Activated CD4-positive, alpha-beta T cell treated with anti-CD3 and anti-CD28 coated beads, Interleukin-2, amount 50 U/mL, for 4 hours (primary cell): ENCODE data around the gene AP3B2.
"Not testable (repeated sequence)": the region's sequence is repeated elsewhere in the genome, so short reads cannot be mapped to it uniquely, and the experiment has no call there.

Experiments used
- DNase-seq, 2 experiments: peaks; one replicate each; pipeline ENCODE4 v3.0.0-alpha.2; 2020

Gene AP3B2

DNA sequence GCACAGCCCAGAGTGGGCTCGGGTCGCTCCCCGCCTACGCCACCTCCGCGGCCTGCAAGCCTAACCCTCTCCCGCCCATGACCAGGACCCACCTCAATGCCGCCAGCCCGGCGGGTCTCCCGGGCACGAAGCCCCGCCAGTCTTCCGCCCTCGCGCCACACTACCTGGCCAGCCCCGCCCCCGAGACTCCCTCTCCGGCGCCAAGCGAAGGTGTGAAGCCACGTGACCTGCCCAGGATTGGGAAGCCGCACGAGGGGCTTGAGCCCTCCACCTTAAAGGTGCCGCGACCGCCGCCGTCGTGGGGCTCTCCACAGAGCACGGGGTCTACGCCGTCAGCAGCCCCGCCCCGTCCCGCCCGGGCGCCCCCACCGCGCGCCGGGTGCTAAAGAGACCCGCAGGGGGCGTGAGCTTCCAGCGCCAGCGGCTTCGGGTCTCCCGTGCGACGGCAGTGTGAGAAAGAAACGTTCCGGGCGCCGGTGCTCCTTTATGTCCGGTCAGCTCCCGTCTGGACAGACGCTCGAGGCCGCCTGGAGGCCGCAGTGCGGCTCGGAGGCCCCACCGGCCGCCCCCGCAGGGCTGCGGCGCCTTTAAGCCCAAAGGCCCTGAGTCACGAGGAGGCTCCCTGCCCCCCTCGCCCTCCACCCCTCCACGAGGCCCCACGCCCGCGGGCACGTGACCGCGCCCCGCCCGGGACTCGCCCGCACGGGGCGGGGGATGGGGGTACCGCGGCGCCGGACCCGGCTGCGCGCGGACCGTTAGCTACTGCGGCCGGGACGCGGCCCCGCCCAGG, 62.4 kb downstream of the AP3B2 start, which contains the start of gene CPEB1:
CPEB1 (minus strand) TSS at position 319 of the 790 bp plus-strand sequence. CDS start 18,904 bp downstream, outside the sequence.
- DNase-seq = peak; percentile 39 to 44

DNA sequence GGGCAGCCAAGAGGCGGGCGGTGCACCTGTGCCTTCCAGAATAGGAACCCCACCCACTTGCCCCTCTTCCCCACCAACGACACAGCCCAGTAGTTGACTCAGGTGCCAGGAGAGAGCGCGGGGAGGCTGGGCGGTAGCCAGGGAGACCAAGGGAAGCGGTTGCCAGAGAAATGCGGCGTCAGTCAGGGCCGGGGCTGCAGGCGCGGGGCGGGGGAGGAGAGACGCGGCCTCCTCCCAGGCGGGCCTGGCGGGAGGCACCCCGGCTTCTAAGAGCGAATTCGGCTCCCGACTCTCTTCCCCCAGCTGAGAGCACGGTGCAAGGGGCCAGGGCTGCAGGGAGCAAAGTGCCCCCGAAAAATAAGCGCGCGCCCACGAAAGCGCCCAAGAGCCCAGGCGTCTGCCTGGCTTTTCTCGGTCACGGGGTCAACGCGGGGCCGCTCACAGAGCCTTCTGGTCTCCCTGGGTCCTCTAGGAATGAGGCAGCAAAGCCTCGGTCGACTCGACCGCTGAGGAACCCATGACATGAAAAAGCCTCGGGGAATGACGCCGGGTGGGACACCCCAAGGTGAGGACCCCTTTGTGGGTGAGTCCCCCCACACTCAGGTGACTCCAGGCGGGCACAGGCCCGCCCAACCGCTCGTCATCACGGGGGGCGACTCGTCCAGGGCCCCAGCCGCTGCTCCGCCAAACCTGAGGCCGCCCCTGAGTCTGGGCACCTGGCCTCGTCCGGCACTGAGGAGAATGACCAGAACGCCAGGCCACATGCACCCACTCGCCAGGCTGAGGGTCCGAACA, 63.2 kb downstream of the AP3B2 start:
- no peak for DNase-seq

DNA sequence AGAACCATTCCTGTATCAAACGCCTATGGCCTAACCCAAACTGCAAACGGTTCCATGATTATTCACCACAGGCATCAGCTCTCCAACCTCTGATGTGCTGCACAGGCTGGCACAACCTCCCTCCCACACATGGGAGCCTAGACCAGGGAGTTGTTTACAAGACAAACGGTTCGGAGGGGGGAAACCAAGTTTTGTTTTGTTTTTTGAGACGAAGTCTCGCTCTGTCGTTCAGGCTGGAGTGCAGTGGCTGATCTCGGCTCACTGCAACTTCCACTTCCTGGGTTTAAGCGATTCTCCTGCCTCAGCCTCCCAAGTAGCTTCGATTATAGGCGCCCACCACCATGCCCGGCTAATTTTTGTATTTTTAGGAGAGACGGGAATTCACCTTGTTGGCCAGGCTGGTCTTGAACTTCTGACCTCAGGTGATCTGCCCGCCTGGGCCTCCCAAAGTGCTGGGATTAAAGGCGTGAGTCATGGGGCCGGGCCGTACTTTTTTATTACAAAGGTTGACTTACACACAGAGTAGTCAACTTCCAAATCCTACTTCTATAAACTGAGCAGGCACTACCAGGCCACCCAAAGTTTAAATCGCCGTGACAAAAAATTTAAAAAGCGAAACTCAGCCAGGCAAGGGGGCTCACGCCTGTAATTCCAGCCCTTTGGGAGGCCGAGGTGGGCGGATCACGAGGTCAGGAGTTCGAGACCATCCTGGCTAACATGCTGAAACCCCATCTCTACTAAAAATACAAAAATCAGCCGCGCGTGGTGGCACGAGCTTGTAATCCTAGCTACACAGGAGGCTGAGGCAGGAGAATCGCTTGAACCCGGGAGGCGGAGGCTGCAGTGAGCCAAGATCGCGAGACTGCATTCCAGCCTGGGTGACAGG, 64.5 kb downstream of the AP3B2 start:
- not testable (repeated sequence) for DNase-seq

DNA sequence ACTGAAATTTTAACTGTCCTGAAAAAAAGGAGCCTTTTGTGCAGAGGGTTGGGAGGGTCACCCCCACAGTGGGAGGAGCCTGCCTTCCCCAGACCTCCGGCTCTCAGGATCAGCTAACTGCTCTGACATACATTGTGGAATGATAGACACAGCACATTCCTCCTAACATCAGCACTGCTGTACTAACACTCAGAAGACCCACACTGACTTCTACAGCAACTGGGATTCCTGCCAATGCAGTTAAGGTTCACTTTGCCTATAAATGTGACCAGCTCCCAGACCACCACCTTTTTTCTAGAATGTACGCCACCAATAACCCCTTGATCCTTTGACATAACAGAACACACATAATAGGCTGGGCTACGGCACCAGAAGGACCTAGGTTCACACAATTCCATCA, 65.7 kb downstream of the AP3B2 start:
- DNase-seq = no peak

DNA sequence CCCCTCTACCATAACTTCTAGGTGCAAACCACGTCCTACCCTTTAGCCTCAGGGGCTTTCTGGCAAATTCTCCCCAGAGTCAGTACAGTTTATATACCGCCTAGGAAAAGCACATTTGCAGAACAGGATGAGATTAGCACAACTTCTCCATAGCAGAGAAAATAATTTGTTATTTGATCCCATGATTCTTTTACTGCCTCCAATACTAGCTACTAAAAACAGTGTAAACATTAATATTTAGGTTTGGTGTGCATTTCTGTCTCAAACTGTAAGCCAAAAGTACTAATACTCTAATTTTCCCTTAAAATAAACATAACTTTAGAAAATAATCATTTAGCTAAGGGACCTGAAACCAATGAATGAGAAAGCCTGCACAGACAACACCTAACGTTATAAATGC, 67.0 kb downstream of the AP3B2 start:
- DNase-seq = no peak

DNA sequence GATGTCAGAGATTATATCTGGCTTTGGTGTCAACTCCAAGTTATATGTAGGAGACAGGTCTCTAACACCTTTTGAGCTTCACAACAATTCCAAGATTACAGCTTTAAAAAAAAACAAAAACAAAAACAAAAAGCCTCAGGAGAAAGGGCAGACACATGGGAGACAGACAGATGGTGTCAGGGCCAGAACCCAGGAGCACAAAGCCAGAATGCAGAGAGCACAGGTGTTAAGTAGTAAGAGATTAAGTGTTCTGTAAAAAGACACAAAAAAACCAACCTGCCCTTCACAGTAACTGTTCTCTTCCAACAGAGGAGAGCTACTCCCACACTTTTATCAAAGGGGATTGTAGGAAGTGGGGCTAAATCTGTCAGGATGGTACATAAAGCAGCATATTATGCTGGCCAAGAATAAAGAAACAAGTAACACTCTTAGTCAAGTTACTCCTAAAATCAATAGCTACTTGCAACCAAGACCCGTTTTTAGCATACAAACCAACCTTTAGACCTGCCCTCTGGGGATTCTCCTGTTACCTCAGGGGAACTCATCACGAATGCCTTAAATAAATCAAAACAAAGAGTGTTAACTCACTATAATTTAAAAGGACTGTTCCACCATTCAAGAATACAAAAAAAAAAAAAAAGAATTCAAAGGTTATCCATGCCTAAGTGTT, 68.4 kb downstream of the AP3B2 start:
- DNase-seq = no peak

DNA sequence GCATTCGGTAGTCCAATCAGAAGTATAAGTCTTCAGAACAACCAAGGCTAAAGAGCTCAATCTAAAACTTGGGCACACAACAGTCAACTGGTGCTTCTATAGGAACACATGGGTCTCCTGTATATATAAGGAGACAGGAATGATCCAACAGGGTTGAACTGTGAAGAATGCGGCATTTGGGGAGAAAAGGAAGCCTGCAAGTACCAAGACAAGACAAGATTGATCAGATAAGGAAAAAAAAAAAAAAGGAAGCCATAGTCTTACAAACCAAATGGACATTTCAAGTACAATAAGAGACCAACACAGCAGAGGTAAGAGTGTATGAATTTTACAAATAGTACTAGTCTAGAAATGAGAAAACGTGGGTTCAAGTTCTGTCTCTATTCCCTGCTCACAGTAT, 69.0 kb downstream of the AP3B2 start:
- no peak for DNase-seq

DNA sequence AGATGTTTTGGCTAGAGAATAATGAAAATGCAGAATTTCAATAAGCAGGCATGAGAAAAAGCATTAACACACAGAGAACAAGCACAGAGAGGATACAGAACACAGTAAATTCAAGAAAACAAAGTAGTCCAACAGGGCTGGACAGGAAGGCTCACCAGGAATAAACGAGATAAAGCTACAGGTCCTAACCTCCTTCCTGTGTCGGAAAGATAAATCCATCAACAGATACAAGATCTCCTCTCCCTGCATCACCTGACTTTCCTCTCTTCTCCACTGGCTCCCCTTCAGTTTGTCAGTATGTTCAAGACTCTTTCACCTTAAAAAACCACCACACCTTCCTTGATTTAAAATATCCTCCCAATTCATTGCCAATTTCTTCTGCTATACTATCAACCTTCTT, 73.9 kb downstream of the AP3B2 start:
- DNase-seq = no peak

DNA sequence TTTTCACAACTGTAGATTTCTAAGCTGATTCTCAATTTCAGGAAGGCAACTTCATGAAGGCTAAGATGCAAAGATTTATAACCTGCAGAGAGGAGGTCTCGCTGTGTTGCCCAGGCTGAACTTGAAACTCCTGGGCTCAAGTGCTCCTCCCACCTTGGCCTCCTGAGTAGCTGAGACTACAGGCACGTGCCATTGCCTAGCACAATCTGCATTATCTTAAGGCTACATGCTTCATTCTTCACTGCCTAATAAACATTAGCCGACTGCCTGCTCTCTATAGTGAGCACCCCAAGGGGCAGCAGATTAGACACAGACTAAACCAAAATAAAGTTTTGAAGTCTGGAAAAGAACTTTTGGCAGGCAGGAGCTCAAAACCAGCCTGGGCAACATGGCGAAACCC, 79.6 kb downstream of the AP3B2 start:
- no peak for DNase-seq

DNA sequence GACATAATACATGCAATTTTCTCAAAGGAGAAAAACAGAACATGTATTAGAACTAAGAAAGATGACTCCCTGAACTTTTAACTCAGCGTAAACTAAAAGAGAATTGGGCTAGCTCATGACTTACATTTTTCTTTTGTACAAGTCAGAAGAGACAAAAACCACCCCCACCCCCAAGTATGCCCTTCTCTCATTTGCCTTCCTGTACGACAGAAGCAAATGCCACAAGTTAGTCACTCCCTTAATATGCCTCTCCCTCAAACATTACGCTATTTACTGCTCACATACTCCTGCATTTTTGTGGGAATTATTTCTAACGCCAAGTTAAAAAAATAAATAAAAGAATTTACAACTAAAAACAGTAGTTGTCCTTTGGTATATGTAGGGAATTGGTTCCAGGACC, 84.5 kb downstream of the AP3B2 start:
- DNase-seq = no peak

DNA sequence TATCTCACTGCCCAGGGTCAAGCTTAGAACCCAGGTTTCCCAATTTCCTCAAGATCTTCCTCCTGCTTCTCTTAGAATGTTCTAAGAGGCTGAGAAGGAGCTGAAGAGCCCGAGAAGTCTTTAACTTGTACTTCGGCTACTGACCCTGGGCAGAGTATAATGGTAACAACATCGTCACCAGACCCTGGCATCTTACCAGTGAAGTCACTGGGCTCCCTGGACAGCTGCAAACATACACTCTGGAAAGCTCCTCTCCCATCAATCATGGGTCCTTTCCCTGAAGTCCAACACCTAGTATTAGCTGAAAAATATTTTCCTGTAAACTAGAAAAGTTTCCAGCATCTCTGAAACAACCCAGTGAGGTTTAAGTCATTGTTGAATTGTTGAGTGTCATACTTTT, 85.2 kb downstream of the AP3B2 start:
- DNase-seq = no peak

DNA sequence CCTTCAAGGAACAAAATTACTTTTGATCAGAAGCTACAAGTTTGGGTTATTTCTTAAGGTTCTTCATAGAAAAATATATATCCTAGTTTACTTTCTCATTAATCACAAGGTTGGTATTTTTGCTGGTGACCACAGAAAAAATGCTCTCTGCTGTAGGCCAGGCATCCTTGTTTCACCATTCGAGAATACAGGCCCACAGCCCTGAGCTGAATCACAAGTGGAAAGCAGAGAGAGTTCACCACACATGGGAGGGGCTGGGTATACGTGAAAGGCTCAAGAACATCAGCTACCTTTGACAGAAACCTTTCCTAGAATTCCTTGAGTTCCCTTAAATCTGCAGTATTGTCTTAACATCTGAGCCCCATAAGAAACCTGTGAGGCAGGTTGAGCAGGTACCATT, 85.7 kb downstream of the AP3B2 start:
- DNase-seq = no peak

DNA sequence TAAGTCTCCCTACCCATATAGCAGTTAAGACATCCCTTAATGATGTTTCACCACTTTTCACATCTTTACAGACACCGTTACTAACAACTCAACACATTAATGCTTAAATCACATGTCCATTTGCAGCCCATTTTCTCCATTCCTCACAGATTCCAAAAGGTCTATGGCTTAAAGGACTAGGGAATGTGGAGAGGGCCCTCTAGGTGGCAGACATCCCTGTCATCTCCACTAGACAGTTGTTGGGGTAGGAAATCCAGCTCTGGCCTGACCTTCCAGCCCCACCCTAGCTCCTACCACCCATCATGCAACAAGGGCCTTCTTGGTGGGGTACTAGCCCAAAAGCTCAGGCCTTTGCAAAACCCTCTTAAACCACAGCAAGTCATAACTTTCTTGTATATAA, 87.7 kb downstream of the AP3B2 start:
- no peak for DNase-seq

DNA sequence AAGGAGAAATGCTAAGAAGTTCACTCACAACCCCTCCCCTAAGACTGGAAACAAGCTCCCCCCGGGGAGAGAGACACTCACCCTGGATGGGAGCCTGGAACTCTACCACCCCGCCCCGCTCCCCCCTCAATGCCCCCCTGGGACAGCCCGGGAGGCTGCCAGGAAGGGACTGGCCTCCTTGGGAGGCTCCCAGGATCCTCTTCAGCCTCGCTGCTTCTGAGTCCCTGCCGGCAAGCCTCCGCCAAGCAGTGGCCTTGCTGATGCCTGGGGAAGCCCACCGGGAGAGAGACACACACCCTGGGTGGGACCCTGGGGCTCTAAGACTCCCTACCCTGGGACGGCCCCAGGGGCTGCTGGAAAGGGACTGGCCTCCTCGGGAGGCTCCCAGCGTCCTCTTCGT, 95.9 kb downstream of the AP3B2 start:
- DNase-seq = no peak

DNA sequence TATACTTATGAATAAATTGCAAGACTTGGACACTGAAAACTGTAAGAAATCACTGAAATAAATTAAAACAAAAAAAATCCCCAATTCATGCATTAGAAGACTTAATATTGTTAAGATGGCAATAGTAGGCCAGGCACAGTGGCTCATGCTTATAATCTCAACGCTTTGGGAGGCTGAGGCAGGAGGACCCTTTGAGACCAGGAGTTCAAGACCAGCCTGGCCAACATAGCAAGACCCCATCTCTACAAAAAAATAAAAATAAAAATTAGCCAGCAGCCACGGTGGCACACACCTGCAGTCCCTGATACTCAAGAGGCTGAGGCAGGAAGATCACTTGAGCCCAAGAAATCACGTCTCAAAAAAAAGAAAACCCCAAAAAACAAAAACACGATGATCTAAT, 98.3 kb downstream of the AP3B2 start:
- no peak for DNase-seq
